ENCODE data around the gene CRISP3.
"Not testable (repeated sequence)": the region's sequence is repeated elsewhere in the genome, so short reads cannot be mapped to it uniquely, and the experiment has no call there.

Gene CRISP3

GRCh38 chr6:49732781-49733180 lies 11.4 kb downstream of the CRISP3 start:
- CTCF ChIA-PET = no interaction called here
- Mint-ChIP-seq H3K27me3 (no peaks in the 10 kb centered on the region), H3K4me3 (no peak overlapping the region), H3K36me3 (no peaks in the 10 kb centered on the region), H3K4me1 (no peaks in the 10 kb centered on the region), H3K9me3 (no peaks in the 10 kb centered on the region), H3K27ac (no peak overlapping the region)
- no peak for DNase-seq

- no peaks in the 10 kb centered on the region for H3K36me3 Mint-ChIP-seq
- H3K27ac Mint-ChIP-seq = no peak overlapping the region
- CTCF ChIA-PET = no interaction called here
- no peak for DNase-seq
- H3K9me3 Mint-ChIP-seq = no peaks in the 10 kb centered on the region
- no peak overlapping the region for H3K4me3 Mint-ChIP-seq
- no peaks in the 10 kb centered on the region for H3K27me3 Mint-ChIP-seq
- H3K4me1 Mint-ChIP-seq = no peaks in the 10 kb centered on the region
Observed at GRCh38 chr6:49730251-49730650, 13.9 kb downstream of the CRISP3 start.

- H3K36me3 Mint-ChIP-seq, H3K27me3 Mint-ChIP-seq, CTCF ChIA-PET, H3K4me1 Mint-ChIP-seq, H3K27ac Mint-ChIP-seq, H3K4me3 Mint-ChIP-seq, DNase-seq, H3K9me3 Mint-ChIP-seq: not testable (repeated sequence)
Observed at GRCh38 chr6:49723917-49724316, 20.3 kb downstream of the CRISP3 start.

GRCh38 chr6:49721297-49721696 lies 22.9 kb downstream of the CRISP3 start:
- Mint-ChIP-seq H3K27me3 (no peaks in the 10 kb centered on the region), H3K27ac (no peak overlapping the region), H3K36me3 (no peaks in the 10 kb centered on the region), H3K4me1 (no peaks in the 10 kb centered on the region), H3K4me3 (no peak overlapping the region), H3K9me3 (peaks cover 3% of the 10 kb centered on the region)
- CTCF ChIA-PET = no interaction called here
- DNase-seq = no peak

GRCh38 chr6:49720372-49720771 lies 23.8 kb downstream of the CRISP3 start:
- CTCF ChIA-PET = no interaction called here
- Mint-ChIP-seq H3K27me3 (no peaks in the 10 kb centered on the region), H3K4me3 (no peak overlapping the region), H3K4me1 (no peaks in the 10 kb centered on the region), H3K27ac (no peak overlapping the region), H3K36me3 (no peaks in the 10 kb centered on the region), H3K9me3 (peaks cover 3% of the 10 kb centered on the region)
- no peak for DNase-seq

- Mint-ChIP-seq H3K27me3 (no peaks in the 10 kb centered on the region), H3K4me1 (no peaks in the 10 kb centered on the region), H3K36me3 (no peaks in the 10 kb centered on the region), H3K9me3 (no peaks in the 10 kb centered on the region), H3K4me3 (no peak within 1 kb of the TSS), H3K27ac (no peak within 1 kb of the TSS)
- CTCF ChIA-PET = no interaction called here
- DNase-seq = no peak
Observed at GRCh38 chr6:49713346-49713745, 30.8 kb downstream of the CRISP3 start, which contains the start of gene CRISP2. Gene CRISP2 (minus strand): TSS chr6:49713543. CDS start chr6:49709196, 4,347 bp downstream.

- Mint-ChIP-seq H3K9me3 (peaks cover 5% of the 10 kb centered on the region), H3K27me3 (no peaks in the 10 kb centered on the region), H3K4me1 (no peaks in the 10 kb centered on the region), H3K27ac (no peak overlapping the region), H3K36me3 (no peaks in the 10 kb centered on the region), H3K4me3 (no peak overlapping the region)
- DNase-seq = no peak
- CTCF ChIA-PET = no interaction called here
Observed at GRCh38 chr6:49698478-49698877, 45.7 kb downstream of the CRISP3 start.

GRCh38 chr6:49693512-49693911 lies 50.7 kb downstream of the CRISP3 start:
- H3K4me1 Mint-ChIP-seq = no peaks in the 10 kb centered on the region
- H3K36me3 Mint-ChIP-seq = no peaks in the 10 kb centered on the region
- peaks cover 6% of the 10 kb centered on the region for H3K9me3 Mint-ChIP-seq
- DNase-seq = no peak
- H3K4me3 Mint-ChIP-seq = no peak overlapping the region
- CTCF ChIA-PET = no interaction called here
- H3K27me3 Mint-ChIP-seq = no peaks in the 10 kb centered on the region
- no peak overlapping the region for H3K27ac Mint-ChIP-seq

- H3K9me3 Mint-ChIP-seq = peaks cover 5% of the 10 kb centered on the region
- CTCF ChIA-PET = no interaction called here
Observed at GRCh38 chr6:49692534-49692933, 51.7 kb downstream of the CRISP3 start.

More at GRCh38 chr6:49692534-49692933, 51.7 kb downstream of the CRISP3 start:
- Mint-ChIP-seq H3K4me3 (no peak overlapping the region), H3K4me1 (no peaks in the 10 kb centered on the region), H3K36me3 (no peaks in the 10 kb centered on the region), H3K27me3 (no peaks in the 10 kb centered on the region), H3K27ac (no peak overlapping the region)
- no peak for DNase-seq

Measured in activated naive CD4-positive, alpha-beta T cell treated with anti-CD3 and anti-CD28 coated beads, Interleukin-2, amount 10 ng/mL, durations not matched to agents 7 days and 5 days (primary cell).